ENCODE data around the gene TRIP6.
A peak's percentile ranks its signal among the peaks of the same experiment; 100 is the strongest.

Gene TRIP6

GRCh38 chr7:100895701-100895955, 28.4 kb downstream of the TRIP6 start, which contains the start of gene ACHE:
ACHE (minus strand) TSS chr7:100895888; CDS start chr7:100894232, 1,656 bp downstream.
- H3K4me3 ChIP-seq (replicated peaks in 1 of 2; ENCODE audit: low read depth in 2 of 2, low read length in 2 of 2): peak within 1 kb of the TSS; percentile 40 to 44
- no peak for DNase-seq (ENCODE audit: low read depth in 2 of 2)
- TF ChIP-seq CTCF (IDR thresholded peaks at IDR 0.05; ENCODE audit: low read depth, low read length): no peak

GRCh38 chr7:100895956-100896731, 29.0 kb downstream of the TRIP6 start:
- no peak overlapping the region for H3K4me3 ChIP-seq (replicated peaks in 1 of 2; ENCODE audit: low read depth in 2 of 2, low read length in 2 of 2)
- DNase-seq (ENCODE audit: low read depth in 2 of 2): no peak
- no peak for TF ChIP-seq CTCF (IDR thresholded peaks at IDR 0.05; ENCODE audit: low read depth, low read length)

GRCh38 chr7:100896732-100897608, 29.8 kb downstream of the TRIP6 start:
- DNase-seq (ENCODE audit: low read depth in 2 of 2): no peak
- H3K4me3 ChIP-seq (replicated peaks in 1 of 2; ENCODE audit: low read depth in 2 of 2, low read length in 2 of 2): no peak overlapping the region
- peak; percentile 65 for TF ChIP-seq CTCF (IDR thresholded peaks at IDR 0.05; ENCODE audit: low read depth, low read length)

GRCh38 chr7:100897772-100898454, 30.7 kb downstream of the TRIP6 start:
- no peak for TF ChIP-seq CTCF (IDR thresholded peaks at IDR 0.05; ENCODE audit: low read depth, low read length)
- H3K4me3 ChIP-seq (replicated peaks in 1 of 2; ENCODE audit: low read depth in 2 of 2, low read length in 2 of 2): no peak overlapping the region
- DNase-seq (ENCODE audit: low read depth in 2 of 2): no peak

GRCh38 chr7:100899432-100899831, 32.2 kb downstream of the TRIP6 start:
- DNase-seq (ENCODE audit: low read depth in 2 of 2): no peak
- TF ChIP-seq CTCF (IDR thresholded peaks at IDR 0.05; ENCODE audit: low read depth, low read length): no peak
- no peak overlapping the region for H3K4me3 ChIP-seq (replicated peaks in 1 of 2; ENCODE audit: low read depth in 2 of 2, low read length in 2 of 2)

- TF ChIP-seq CTCF (IDR thresholded peaks at IDR 0.05; ENCODE audit: low read depth, low read length): no peak
Measured at GRCh38 chr7:100900978-100901377, 33.8 kb downstream of the TRIP6 start.

More at GRCh38 chr7:100900978-100901377, 33.8 kb downstream of the TRIP6 start:
- DNase-seq (ENCODE audit: low read depth in 2 of 2): no peak
- no peak overlapping the region for H3K4me3 ChIP-seq (replicated peaks in 1 of 2; ENCODE audit: low read depth in 2 of 2, low read length in 2 of 2)

All from cardiac fibroblast (primary cell).